ENCODE measurements around the gene CHST8. TPM values are rescaled to one million over a fixed set of nuclear protein-coding genes. Genes with fewer than 3 reads are reported as not detected.

CHST8 gene
- total RNA-seq, 1 donor from 2014 or later: 3.2 TPM

- H3K9me3 ChIP-seq: no peaks in the 10 kb centered on the region
- no peak for DNase-seq (ENCODE audit: extremely low spot score in 2 of 2)
- TF ChIP-seq POLR2A (IDR thresholded peaks at IDR 0.05): no peak
- TF ChIP-seq POLR2AphosphoS5 (IDR thresholded peaks at IDR 0.05; ENCODE audit: insufficient read depth in 1 of 2, low read depth in 1 of 2): no peak
- no peak for TF ChIP-seq CTCF (IDR thresholded peaks at IDR 0.05)
- H3K27ac ChIP-seq: no peak overlapping the region
- no peaks in the 10 kb centered on the region for H3K36me3 ChIP-seq
- no peak overlapping the region for H3K4me3 ChIP-seq
- no peaks in the 10 kb centered on the region for H3K27me3 ChIP-seq
- H3K4me1 ChIP-seq: no peaks in the 10 kb centered on the region
- intact Hi-C loops (cut with DNase I): no loop called here
These were observed 162.7 kb downstream of the CHST8 start for GRCh38 chr19:33784432-33784831.

- Histone ChIP-seq H3K27ac (no peak overlapping the region), H3K9me3 (no peaks in the 10 kb centered on the region), H3K4me3 (no peak overlapping the region), H3K36me3 (no peaks in the 10 kb centered on the region), H3K4me1 (no peaks in the 10 kb centered on the region), H3K27me3 (no peaks in the 10 kb centered on the region)
- DNase-seq (ENCODE audit: extremely low spot score in 2 of 2): no peak
- intact Hi-C loops (cut with DNase I): no loop called here
- TF ChIP-seq POLR2A (IDR thresholded peaks at IDR 0.05) (no peak), CTCF (IDR thresholded peaks at IDR 0.05) (no peak), POLR2AphosphoS5 (IDR thresholded peaks at IDR 0.05; ENCODE audit: insufficient read depth in 1 of 2, low read depth in 1 of 2) (no peak)
These were observed 164.0 kb downstream of the CHST8 start for GRCh38 chr19:33785795-33786194.

- TF ChIP-seq POLR2AphosphoS5 (IDR thresholded peaks at IDR 0.05; ENCODE audit: insufficient read depth in 1 of 2, low read depth in 1 of 2) (no peak), CTCF (IDR thresholded peaks at IDR 0.05) (no peak), POLR2A (IDR thresholded peaks at IDR 0.05) (no peak)
- no peaks in the 10 kb centered on the region for H3K27me3 ChIP-seq
- intact Hi-C loops (cut with DNase I): no loop called here
- H3K4me1 ChIP-seq: no peaks in the 10 kb centered on the region
- H3K9me3 ChIP-seq: no peaks in the 10 kb centered on the region
- no peak for DNase-seq (ENCODE audit: extremely low spot score in 2 of 2)
- no peak overlapping the region for H3K27ac ChIP-seq
- no peak overlapping the region for H3K4me3 ChIP-seq
- H3K36me3 ChIP-seq: no peaks in the 10 kb centered on the region
These were observed 166.9 kb downstream of the CHST8 start for GRCh38 chr19:33788676-33789075.

GRCh38 chr19:33789344-33789743 lies 167.6 kb downstream of the CHST8 start:
- no peak for TF ChIP-seq CTCF (IDR thresholded peaks at IDR 0.05)
- no peak for TF ChIP-seq POLR2A (IDR thresholded peaks at IDR 0.05)
- no peak for TF ChIP-seq POLR2AphosphoS5 (IDR thresholded peaks at IDR 0.05; ENCODE audit: insufficient read depth in 1 of 2, low read depth in 1 of 2)
- Histone ChIP-seq H3K4me3 (no peak overlapping the region), H3K27me3 (no peaks in the 10 kb centered on the region), H3K9me3 (no peaks in the 10 kb centered on the region), H3K27ac (no peak overlapping the region), H3K4me1 (peaks cover under 1% of the 10 kb centered on the region), H3K36me3 (no peaks in the 10 kb centered on the region)
- no peak for DNase-seq (ENCODE audit: extremely low spot score in 2 of 2)
- intact Hi-C loops (cut with DNase I): no loop called here

GRCh38 chr19:33794683-33795369 lies 173.1 kb downstream of the CHST8 start:
- Histone ChIP-seq H3K27me3 (no peaks in the 10 kb centered on the region), H3K4me1 (peaks cover 25% of the 10 kb centered on the region), H3K9me3 (no peaks in the 10 kb centered on the region), H3K4me3 (peak overlapping the region; percentile 68 to 88), H3K27ac (peak overlapping the region; percentile 97), H3K36me3 (no peaks in the 10 kb centered on the region)
- intact Hi-C loops (cut with DNase I): loop anchor here (5.0 kb wide), 1 partner anchor 72 kb away; no protein-coding TSS in a partner anchor
- DNase-seq (ENCODE audit: extremely low spot score in 2 of 2): no peak
- TF ChIP-seq CTCF (IDR thresholded peaks at IDR 0.05) (no peak), POLR2A (IDR thresholded peaks at IDR 0.05) (no peak), POLR2AphosphoS5 (IDR thresholded peaks at IDR 0.05; ENCODE audit: insufficient read depth in 1 of 2, low read depth in 1 of 2) (no peak)
